Muscle of arm (tissue), 12 donors: ENCODE measurements around the gene LRRC46. TPM values are rescaled to one million over a fixed set of nuclear protein-coding genes. Genes with fewer than 3 reads are reported as not detected.

Experiments
- DNase-seq: peaks from one replicate; pipeline ENCODE4 v3.0.0-alpha.2; 2013
- polyA plus RNA-seq, 12 donors: library from polyadenylated mRNA; unstranded; fragments of 120-200 nt; gene quantifications; one replicate each; pipeline ENCODE4 v1.2.1, GENCODE V29; 2013; ENCODE audit not compliant: insufficient read length in 12 of 12

The LRRC46 gene
- polyA plus RNA-seq, 12 donors = 0.57 to 1.8 (median 1.0) TPM; not detected in 2

DNA sequence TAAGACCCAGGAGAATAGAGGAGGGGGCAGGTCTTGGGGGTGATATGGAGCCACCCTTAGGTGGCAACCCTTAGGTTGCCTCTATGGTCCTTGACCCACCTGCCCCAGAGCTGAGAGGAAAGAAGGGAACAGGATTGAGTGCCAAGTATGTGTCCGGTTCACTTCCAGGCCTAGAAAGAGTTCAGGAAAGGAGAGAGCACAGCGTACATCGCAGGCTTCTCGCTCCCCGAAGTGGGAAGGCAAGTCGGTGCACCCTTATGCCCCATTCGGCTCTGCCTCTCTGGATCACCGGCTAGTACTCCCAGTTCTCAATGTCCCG, 18.9 kb downstream of the LRRC46 start:
- DNase-seq = no peak

DNA sequence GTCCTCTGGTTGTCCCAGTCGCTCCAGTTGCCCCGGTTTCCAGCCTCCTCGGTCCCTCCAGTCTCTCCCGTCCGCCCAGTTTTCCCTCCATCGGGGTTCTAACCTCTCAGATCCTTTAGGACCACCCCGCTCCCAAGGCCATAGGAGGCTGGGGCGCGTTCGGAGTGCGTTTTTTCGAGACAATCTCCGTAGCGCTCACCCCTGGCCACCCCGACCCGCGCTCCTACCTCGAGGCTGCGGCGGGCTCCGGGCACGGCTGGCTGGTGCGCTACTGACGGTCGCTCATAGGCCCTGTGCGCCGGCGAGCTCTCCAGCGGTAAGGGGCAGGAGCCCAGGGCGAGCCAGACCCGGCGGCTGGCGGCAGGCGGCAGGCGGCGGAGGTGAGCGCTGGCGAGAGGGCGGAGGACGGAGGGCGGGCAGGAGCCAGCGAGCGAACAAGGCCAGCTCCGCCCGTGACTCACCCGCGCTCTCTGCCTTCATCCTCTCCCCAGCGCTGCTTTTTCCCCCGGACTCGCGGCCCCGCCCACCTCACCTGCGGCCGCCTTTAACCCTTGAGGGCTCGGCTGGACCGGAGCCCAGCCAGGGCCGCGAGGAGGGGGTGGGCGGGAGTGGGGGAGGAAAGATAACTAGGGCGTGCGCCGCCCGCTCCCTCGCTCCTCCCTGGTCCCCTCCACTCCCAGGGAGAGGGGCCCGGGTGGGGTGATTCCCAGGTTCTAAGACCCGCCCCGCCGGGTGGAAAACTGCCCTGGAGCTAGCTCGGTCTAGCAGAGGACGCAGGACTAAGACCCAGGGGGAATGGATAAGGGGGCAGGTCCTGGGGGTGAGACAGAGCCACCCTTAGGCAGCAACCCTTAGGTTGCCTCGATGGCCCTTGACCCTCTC, 19.5 kb downstream of the LRRC46 start, which contains the start of gene SP6:
TSS of gene SP6 (minus strand) at position 472 of the 882 bp plus-strand sequence. CDS start 2,734 bp downstream, outside the sequence.
- DNase-seq = no peak

DNA sequence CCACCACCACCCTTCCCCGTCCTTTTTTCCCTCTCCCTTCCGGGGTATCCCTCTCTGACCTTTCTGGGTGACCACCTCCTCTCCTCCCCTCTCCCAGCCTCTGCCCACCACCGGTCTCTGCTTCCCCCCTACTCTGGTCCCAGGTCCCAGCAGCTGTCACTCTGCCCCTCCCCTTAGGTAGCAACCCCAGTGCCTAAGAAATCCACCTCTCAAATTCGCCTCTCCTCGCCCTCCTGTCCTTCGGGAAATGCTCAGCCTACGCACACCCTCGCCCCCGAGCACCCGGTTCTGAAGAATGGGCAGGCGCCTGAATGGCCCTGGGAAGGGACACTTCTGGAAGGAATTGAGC, 20.3 kb downstream of the LRRC46 start:
- no peak for DNase-seq

DNA sequence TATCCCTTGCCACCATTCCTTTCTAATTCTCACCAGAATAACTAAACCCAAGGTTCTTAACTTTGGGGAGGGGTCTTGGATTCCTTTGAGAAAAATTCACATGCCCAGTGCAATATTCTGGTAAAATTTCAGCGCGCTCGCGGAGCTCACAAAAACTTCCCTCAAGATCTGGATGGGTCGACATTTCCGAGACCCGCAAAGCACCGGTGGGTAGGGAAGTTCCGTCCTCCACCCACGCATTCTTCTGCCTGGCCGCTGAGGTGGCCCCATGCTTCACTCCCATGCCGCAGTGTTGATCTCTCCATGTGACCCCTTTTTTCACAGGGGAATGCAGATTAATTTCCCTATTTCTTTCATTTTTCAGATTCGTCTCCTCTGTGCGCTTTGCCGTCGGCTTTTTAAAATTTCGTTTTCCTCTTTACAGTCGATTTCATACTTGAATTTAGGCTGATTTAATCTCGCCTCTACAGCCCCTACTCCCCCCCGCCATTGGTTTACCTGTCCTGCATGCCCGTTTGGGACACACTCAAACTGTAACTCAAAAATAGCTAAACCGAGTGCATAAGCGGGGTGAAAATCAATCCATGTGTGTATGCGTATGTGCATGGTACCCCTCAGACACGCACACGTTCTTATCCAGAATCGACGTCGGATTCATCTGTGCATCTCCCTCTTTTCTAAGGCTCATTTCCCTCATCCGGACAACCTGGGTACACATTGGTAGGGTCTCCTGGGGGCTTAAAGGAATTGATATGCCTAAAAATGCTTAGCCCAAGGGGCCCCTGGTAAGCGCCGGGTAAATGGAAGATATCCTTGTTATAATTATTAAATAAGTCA, 20.9 kb downstream of the LRRC46 start:
- DNase-seq = no peak

DNA sequence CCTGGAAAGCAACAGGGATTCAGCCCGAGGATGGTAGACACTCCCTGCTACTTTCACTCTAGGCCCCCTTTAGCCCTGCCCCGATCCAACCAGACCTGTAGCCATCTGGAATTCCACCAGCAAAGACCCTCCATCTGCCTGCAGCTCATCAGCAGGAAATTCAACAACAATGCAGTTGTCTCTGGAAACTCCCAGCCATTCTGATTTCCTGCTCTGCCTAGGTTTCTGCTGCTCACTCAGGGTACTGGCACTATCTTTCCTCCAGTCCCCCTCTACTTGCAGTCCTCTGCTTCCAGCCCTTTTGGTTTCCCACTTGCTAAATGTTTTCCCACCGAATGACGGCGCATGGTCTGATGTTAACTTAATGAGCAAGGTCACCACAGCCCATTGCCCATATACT, 22.1 kb downstream of the LRRC46 start:
- DNase-seq = no peak

DNA sequence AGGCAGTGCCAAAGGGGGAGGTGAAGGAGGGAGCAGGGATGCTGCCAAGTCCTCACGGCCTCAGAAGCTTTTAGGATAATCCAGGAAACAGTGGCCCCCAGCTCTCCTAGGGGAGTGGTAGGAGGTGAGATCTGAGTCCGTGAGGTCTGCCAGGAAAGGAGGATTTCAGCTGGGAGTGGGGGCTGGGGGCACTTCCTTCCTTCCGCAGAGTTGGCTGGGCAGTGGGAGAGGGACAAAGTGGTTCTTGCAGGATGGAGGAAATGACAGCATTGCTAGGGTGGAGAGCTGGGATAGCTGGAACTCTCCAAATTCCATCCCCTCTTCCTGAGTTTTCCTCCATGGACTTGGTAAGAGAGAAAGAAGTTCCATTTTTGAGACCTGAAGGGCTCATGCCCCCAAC, 24.3 kb downstream of the LRRC46 start:
- DNase-seq = no peak

DNA sequence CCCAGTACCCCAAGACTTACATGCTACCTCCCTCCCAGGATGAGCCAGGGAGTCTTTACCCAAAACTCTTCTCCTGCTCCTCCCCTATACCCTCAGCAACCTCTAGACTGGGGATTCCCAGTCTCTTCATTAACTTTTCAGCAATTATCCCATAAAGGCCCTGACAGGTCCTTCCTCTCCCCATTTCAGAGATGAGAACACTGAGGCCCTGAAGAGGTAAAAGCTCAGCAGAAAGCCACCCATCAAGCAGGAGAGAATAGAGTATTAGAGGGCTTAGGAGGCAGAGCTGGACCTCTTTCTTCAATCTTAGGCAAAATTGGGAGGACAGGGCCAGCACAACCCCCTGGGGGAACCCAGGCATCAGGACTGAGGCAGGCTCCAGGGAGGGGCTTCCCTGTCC, 25.4 kb downstream of the LRRC46 start:
- no peak for DNase-seq

DNA sequence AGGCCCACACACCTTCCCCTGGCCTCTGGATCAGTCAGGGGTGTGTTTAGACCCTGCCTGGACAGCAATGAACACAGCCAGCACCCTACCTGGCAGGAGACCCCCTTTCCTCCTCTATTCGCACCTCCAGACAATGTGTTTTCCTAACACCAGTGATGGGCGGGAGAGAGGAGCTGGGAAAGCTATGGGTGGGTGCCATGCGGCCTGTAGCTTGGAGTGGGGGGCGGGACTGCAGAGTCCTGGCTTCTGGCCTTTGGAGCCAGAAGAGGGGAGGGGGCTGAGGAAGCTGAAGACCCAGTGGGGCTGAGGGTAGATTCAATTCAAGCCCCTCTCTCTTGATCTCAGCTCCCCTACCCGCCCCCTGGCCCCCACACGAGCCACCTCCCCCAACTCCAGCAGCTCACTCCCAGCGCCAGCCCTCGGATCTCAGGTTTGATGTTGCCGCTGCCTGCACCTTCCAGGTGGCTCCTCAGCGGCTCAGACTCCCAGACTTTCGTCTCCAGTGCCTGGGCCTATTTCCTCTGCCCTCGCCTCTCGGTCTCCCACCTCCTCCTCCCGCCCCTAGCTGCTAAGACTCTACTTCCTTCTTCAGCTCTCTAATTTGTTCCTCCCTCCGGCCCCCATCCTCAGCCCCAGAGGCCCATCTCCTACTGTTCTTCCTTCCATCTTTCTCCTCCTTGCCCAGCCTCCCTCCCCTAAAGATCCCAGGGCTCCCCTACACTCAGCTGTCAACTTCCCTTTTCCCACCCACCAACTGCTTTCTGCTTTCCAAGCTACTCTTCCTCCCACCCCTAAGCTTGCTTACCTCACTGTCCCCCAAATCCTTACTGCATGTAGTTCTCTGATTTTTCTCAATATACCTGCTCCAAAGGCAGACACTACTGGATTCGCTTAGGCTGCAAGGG, 26.3 kb downstream of the LRRC46 start:
- no peak for DNase-seq

DNA sequence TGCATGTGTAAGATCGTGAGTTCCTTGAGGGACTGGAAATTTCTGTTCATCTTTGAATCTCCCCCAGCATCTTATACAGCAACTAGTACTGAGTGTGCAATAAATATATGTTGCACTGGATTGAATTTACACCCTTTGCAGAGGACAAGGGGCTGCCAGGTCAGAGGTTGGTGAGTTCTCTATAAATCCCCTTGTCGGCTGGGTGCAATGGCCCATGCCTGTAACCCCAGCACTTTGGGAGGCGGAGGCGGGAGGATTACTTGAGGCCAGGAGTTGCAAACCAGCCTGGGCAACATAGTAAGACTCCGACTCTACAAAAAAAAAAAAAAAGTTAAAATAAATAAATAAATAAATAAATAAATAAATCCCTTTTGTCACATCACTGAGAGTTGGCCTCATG, 28.9 kb downstream of the LRRC46 start:
- DNase-seq = no peak

DNA sequence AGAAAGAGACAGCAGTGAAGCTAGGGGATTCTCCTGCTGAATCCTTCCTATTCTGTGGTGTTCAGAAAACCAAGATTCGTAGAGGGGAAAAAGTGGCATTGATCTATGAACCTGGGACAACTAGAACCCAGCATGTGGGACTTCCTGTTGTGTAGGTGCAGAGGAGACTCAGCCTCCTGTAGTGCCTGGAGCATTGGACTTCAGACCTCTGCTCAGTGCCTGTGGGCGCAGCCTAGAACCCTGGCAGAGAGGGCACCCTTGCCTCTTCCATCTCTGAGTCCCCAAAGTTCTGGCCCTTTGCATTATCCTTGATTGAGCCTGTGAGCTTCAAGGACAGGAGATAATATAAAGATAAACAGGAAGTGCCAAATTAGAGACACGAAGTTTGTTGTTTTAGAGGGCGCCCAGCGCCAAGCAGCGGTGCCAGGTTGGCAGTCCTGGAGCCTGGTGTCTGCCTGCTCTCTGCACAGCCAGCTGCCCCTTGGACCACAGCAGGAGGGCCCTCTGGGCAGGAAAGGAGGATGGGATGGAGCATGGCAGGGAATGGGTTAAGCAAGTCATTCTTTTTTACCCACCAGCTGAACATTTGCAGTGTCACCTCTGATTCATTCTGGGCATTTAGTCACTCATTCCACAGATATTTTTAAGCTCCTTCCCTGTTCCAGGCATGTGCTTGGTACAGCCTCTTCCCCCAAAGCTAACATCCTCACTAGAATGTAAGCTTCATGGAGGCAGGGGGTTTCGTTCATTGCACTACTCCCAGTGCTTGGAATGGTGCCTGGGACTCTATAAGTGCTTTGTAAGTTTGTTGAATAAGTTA, 31.4 kb downstream of the LRRC46 start:
- no peak for DNase-seq

DNA sequence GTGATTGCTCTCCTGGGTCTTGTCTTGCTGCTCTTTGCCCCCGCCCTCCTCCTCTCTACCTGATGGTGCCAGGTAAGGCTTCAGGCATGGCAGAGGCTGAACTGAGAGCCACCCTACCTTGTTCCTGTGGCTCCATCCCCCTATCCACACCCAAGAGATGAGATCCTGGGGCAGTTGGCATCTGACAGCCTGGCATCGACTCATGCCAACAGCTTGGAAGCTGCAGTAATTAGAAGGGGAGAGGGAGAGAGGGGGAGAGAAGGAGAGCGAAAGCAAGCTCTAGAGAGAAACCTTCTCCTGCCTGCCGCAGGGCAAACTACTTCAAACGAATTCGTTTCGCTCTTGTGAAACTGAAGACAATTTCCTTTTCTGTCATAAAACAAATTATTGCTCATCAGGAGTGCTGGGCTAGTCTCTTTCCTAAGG, 33.3 kb downstream of the LRRC46 start:
- no peak for DNase-seq

DNA sequence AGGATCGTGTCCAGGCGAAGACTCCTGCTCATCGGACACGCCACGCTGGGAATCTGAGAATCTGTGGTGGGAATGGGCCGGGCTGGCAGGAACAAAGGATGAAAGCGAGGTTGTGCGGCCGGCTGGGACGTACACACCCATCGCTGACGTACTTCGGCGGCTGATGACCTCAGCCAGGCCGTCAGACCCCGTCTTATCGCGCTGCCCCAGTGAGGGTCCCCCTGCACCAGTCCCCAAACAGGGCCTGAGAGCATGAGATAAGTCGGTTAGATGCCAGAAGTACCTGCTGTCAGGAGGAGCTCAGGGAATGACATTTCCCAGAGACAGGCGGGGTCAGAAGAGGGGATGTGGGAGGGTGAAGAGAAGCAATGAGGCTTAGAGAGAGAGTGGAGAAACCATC, 35.5 kb downstream of the LRRC46 start:
- DNase-seq = no peak

DNA sequence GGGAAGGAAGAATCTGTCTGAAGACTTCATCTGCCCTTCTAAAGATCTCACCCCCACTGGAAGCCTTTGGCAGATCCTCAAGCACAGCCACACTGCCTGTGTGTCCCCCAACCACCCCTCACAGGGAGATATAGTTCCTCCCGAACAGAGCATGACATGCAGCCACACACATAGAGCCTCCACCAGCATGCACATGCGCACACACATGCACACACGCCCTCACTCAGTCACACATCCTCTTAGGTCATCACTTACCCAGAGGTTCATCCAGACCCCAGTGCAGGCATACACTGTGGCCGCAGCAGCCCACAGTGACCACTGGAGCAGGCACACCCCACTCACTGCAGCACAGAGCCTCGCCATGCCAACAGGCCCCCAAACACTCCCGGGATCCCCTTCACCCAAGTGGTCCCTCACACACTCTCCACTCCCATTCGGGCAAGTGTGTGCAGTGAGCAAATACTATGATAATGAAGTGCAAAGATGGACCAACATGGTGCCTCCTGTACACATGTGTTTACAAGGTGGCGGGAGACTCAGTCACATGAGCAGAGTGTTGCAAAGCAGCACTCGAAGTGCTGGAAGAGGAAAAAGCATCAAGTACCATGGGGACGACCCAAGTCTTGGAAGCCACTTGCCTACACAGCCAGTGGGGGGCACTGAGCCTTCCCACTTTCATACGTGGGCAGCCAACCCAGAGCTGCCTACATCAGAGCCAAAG, 36.5 kb downstream of the LRRC46 start:
- DNase-seq = no peak

DNA sequence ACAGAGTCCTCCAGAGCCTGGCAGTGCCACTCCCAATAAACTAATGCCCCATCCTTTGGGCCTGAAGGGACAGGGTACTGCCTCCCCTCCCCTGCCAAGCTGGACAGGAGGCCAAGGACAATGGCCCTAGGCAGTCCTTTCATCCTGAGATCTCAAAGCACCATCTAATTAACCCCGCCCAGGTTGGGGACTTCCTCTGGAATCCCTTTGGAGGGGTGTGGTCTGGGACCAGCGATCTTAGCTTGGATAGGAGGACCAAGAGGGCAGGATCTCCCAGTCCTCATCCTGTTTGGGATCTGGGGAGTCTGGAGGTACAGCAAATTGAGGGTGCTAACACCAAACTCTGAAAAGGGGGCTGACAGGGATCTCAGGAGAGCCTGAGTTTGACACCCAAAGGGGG, 37.6 kb downstream of the LRRC46 start:
- DNase-seq = no peak

DNA sequence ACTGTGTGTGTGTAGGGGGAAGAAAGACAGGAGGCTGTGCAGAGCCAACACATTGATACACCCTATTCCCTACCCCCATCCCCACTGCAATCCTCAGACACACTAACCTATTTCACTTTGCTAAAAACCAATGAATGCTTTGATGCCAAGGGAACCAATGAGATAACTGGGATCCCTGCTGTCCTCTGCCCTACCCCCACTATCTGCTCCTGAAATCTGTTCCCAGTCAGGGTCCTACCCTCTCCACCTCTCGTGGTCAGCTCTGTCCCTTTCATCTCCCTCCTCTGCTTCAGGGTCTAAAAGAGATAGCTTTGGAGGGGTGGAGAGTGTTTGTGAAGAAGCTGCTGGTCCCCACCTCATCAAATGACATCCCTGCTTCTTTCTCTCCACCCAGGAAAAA, 38.6 kb downstream of the LRRC46 start:
- no peak for DNase-seq

DNA sequence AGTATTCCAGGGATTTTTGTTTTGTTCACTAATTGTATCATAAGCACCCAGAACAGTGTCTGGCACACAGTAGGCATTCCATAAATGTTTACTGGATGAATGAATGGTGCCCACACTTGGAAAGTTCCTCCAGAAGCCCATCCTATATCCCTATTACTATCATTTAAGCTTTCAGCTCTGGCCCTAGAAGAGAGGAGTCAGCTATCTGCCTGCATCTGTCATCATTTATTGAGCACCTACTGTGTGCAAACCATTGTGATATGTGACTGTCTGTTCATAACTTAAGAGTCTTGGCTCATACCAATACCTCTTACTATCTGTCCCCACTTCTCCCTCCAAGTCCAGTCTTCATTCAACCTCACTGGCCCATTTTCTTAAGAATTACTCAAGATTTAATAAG, 39.6 kb downstream of the LRRC46 start:
- no peak for DNase-seq

DNA sequence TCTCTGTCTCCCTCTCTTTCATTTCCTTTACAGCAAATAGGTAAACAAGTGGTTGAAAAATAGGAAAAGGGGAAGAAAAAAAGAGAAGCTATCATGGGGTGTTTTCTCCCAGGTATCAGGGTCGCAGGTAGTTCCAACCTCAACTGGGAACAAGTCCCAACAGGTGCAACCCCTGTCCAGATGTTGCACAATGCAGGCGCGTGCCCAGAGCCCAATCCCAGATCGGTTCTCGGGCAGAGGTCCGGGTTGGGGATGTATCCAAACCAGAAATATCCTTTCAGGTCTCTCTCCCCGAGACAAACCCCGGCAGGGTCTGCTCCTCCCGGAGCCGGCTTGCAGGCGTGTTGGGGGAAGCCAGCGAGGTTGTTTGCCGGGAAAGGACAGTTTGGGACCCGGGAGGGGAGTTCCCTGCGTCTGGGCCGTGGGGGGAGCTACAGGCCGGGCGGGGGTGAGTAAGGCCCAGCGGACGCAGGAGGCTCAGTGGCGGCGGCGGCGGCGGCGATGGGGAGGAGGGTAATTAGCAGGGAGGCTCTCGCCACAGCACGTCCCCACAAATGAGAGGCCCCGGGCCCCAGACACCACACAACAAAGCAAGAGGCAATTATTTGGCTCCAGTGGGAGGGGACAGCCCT, 40.7 kb downstream of the LRRC46 start:
- no peak for DNase-seq

DNA sequence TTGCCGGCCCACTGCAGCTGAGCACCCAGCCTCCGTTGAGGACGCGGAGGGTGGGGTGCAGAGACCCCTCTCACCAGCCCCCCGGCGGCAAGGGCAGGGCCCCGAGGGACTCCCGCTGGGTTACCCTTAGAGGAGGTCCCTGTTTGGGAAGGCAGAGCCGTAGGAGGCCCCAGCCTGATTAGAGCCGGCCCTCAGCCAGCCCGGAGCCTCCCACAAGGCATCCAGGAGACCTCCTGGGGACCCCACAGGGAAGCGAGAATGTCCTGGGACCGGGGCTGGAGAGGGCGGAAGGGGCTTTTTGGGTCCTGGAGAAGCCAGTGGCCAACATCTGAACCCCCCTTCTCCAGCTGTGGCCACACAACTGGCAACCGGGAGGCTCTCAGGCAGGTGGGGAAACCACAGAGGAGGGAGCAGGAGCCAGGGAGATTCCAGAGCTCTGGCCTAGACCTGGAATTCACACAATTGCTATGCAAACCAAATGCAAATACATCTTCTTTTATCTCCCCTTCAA, 41.2 kb downstream of the LRRC46 start:
- DNase-seq = no peak

DNA sequence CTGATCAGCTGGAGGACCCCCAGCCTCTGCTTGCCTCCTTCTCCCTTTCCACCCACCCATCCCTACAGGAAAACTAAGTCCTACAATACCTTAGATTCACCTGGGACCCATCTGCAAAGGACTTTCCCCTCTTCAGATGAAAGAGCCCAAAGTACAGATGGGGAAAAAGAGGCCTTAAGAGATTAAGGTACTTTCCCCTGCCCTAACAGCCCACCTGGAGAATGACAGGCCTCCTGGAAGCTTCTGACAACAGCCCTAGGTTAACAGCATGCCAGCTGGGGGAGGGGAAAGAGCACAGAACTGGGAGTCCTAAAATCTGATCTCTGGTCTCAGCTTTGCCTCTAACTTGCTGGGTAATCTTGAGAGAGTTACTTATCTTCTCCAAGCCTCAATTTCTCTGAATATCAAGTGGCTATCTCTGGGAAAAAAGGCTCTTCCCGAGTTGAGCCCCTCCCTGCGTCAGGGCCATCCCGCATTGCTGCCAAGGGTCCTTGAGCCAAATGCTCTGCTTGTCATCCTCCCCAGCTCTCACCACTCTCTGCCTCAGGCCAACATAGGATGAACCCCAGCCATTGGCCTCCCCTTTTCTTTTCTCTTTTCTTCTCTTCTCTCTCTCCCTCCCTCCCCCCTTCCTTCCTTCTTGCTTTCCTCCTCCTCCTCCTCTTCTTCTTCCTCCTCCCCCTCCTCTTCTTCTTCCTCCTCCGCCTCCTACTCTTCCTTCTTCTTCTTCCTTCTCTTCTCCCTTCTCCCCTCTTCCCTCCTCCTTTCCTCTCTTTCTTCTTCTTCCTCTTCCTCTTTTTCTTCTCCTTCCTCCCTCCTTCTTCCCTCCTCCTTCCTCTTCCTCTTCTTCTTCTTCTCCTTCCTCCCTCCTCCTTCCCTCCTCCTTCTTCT, 42.0 kb downstream of the LRRC46 start:
- DNase-seq = no peak
